Lower leg skin (tissue), 4 donors: ENCODE results near the gene SCN1A. TPM values are rescaled to one million over a fixed set of nuclear protein-coding genes. Genes with fewer than 3 reads are reported as not detected.

Source experiments
- DNase-seq, 2 donors: peaks; one replicate each; pipeline ENCODE4 v3.0.0-alpha.2; 2019; ENCODE audit warnings: low spot score in 2 of 2
- H3K4me3 ChIP-seq: fragments of 200-600 bp; sonication (generic); 2 replicates; pipeline ENCODE4 v1.5.1; 2017; ENCODE audit warnings: mild to moderate bottlenecking, low read depth; ENCODE audit not compliant: poor library complexity, severe bottlenecking
- CTCF ChIP-seq, 3 donors: fragments of 450-650 bp; IDR thresholded peaks; one replicate each; pipeline ENCODE4 v1.5.1; 2016; ENCODE audit warnings: antibody characterized with exemption in 3 of 3, mild to moderate bottlenecking in 3 of 3, moderate library complexity in 2 of 3
- POLR2A ChIP-seq, 2 donors: fragments of 450-650 bp; IDR thresholded peaks; one replicate each; pipeline ENCODE4 v1.6.1; 2016 to 2017; ENCODE audit warnings: antibody characterized with exemption in 2 of 2, mild to moderate bottlenecking in 1 of 2, moderate library complexity in 1 of 2
- WGBS, 2 donors: methylation state at CpG; one replicate each; pipeline ENCODE4 v1.1.5; 2018; 5-methylcytosine and 5-hydroxymethylcytosine counted together
- intact Hi-C: fragments of 100-400 bp; cut with DNase I; formaldehyde crosslinking; loops from one replicate; pipeline ENCODE4 v1.15.0; 2023; ENCODE audit warnings: low total_unique reads
- total RNA-seq, 4 donors: library from RNA; depleted of rRNA; stranded (reverse); fragments of >200 nt; gene quantifications; one replicate each; pipeline ENCODE4 v1.1.0, GENCODE V29; 2016

SCN1A gene
- total RNA-seq, 4 donors from 2014 or later = 0.04 TPM; not detected in 3

- 59 to 74% methylated on average over 2 of the region's 2 CpGs for WGBS, 2 donors
- no peak for DNase-seq
- H3K4me3 ChIP-seq = no peak overlapping the region
- intact Hi-C loops = no loop called here
- TF ChIP-seq POLR2A (IDR thresholded peaks at IDR 0.05) = no peak
- no peak for TF ChIP-seq CTCF (IDR thresholded peaks at IDR 0.05)
Observed at GRCh38 chr2:166163775-166164174, 36.0 kb upstream of the SCN1A start.

- WGBS, 2 donors = 54 to 63% methylated on average over 2 of the region's 2 CpGs
- no peak overlapping the region for H3K4me3 ChIP-seq
- TF ChIP-seq POLR2A (IDR thresholded peaks at IDR 0.05) (no peak), CTCF (IDR thresholded peaks at IDR 0.05) (no peak)
- intact Hi-C loops = no loop called here
- no peak for DNase-seq
Observed at GRCh38 chr2:166158546-166158945, 30.7 kb upstream of the SCN1A start.

GRCh38 chr2:166157578-166157977 is 29.8 kb upstream of the SCN1A start:
- TF ChIP-seq CTCF (IDR thresholded peaks at IDR 0.05) (no peak), POLR2A (IDR thresholded peaks at IDR 0.05) (no peak)
- intact Hi-C loops = no loop called here
- 30 to 52% methylated on average over 2 of the region's 2 CpGs for WGBS, 2 donors

GRCh38 chr2:166156985-166157490 is 29.2 kb upstream of the SCN1A start:
- H3K4me3 ChIP-seq = no peak overlapping the region
- intact Hi-C loops = no loop called here
- TF ChIP-seq CTCF (IDR thresholded peaks at IDR 0.05) (no peak), POLR2A (IDR thresholded peaks at IDR 0.05) (no peak)
- no peak for DNase-seq
- 86 to 95% methylated on average over 3 of the region's 3 CpGs for WGBS, 2 donors

More at GRCh38 chr2:166157578-166157977, 29.8 kb upstream of the SCN1A start:
- no peak overlapping the region for H3K4me3 ChIP-seq
- DNase-seq = no peak

- no peak for DNase-seq
- intact Hi-C loops = no loop called here
- no peak overlapping the region for H3K4me3 ChIP-seq
- WGBS, 2 donors = 71 to 90% methylated on average over 2 of the region's 2 CpGs
- TF ChIP-seq CTCF (IDR thresholded peaks at IDR 0.05) = no peak
- no peak for TF ChIP-seq POLR2A (IDR thresholded peaks at IDR 0.05)
Observed at GRCh38 chr2:166155589-166155988, 27.8 kb upstream of the SCN1A start.

- DNase-seq = no peak
- TF ChIP-seq POLR2A (IDR thresholded peaks at IDR 0.05) (no peak), CTCF (IDR thresholded peaks at IDR 0.05) (no peak)
- 48 to 53% methylated on average over 3 of the region's 3 CpGs for WGBS, 2 donors
Observed at GRCh38 chr2:166154685-166155338, 27.0 kb upstream of the SCN1A start.

More at GRCh38 chr2:166154685-166155338, 27.0 kb upstream of the SCN1A start:
- intact Hi-C loops = no loop called here
- H3K4me3 ChIP-seq = no peak overlapping the region
